Fibroblast of lung (primary cell): ENCODE measurements around the gene TASP1.

ENCODE experiments used
- CTCF ChIP-seq, 2 donors: IDR thresholded peaks in 1 of 2; conservative IDR thresholded peaks in 1 of 2; 1 replicate in 1 of 2; 2 replicates in 1 of 2; pipeline ENCODE4 v1.5.1; 2011 to 2012; ENCODE audit warnings: low read length in 2 of 2, control low read depth in 1 of 2, inconsistent platforms in 1 of 2, low read depth in 1 of 2, mild to moderate bottlenecking in 1 of 2
- EZH2 ChIP-seq: IDR thresholded peaks from 2 replicates; pipeline ENCODE4 v1.5.1; 2012; ENCODE audit warnings: low read length, control low read depth, mild to moderate bottlenecking; ENCODE audit errors: missing control alignments

- no peak for TF ChIP-seq CTCF (conservative IDR thresholded peaks at IDR 0.05 in 1 of 2, IDR thresholded peaks at IDR 0.05 in 1 of 2; ENCODE audit: low read depth in 1 of 2, low read length in 2 of 2)
- TF ChIP-seq EZH2 = no peak
These were observed 31.4 kb upstream of the TASP1 start for GRCh38 chr20:13670160-13670559.
